HG03045 (cell line): ENCODE measurements around the gene PEAK3.
A peak's percentile ranks its signal among the peaks of the same experiment; 100 is the strongest.

ENCODE experiments used
- ATAC-seq: cut with Tn5 transposase; IDR thresholded peaks from one replicate; pipeline ENCODE4 v1.9.1; 2021; ENCODE audit warnings: mild to moderate bottlenecking, moderate library complexity; ENCODE audit not compliant: unreplicated experiment

The PEAK3 gene

GRCh38 chr19:2282062-2282861, at the start of gene PEAK3:
Gene PEAK3 (minus strand): TSS chr19:2282175. CDS start chr19:2280931, 1,244 bp downstream.
- no peak for ATAC-seq

GRCh38 chr19:2330632-2331284, 48.8 kb upstream of the PEAK3 start:
- ATAC-seq = no peak

- no peak for ATAC-seq
Observed at GRCh38 chr19:2330255-2330631, 48.3 kb upstream of the PEAK3 start.

GRCh38 chr19:2329501-2329916, 47.5 kb upstream of the PEAK3 start:
- no peak for ATAC-seq

- no peak for ATAC-seq
Observed at GRCh38 chr19:2329149-2329478, 47.1 kb upstream of the PEAK3 start.

GRCh38 chr19:2328401-2329148, 46.6 kb upstream of the PEAK3 start, which contains the start of the genes LSM7 and SPPL2B:
Gene LSM7 (minus strand): TSS chr19:2328586. CDS start chr19:2328566, 20 bp downstream.
Gene SPPL2B (plus strand): TSS chr19:2328684. CDS start chr19:2328710, 26 bp downstream.
- ATAC-seq = peak; percentile 58

GRCh38 chr19:2327773-2328400, 45.9 kb upstream of the PEAK3 start:
- no peak for ATAC-seq

- ATAC-seq = no peak
Observed at GRCh38 chr19:2326699-2327360, 44.9 kb upstream of the PEAK3 start.

- no peak for ATAC-seq
Observed at GRCh38 chr19:2325281-2326046, 43.5 kb upstream of the PEAK3 start.

GRCh38 chr19:2324220-2324948, 42.4 kb upstream of the PEAK3 start:
- no peak for ATAC-seq

GRCh38 chr19:2323707-2324106, 41.7 kb upstream of the PEAK3 start:
- no peak for ATAC-seq

- ATAC-seq = no peak
Observed at GRCh38 chr19:2321565-2322283, 39.7 kb upstream of the PEAK3 start.

- no peak for ATAC-seq
Observed at GRCh38 chr19:2320939-2321338, 39.0 kb upstream of the PEAK3 start.

GRCh38 chr19:2320049-2320448, 38.1 kb upstream of the PEAK3 start:
- no peak for ATAC-seq

GRCh38 chr19:2319551-2319950, 37.6 kb upstream of the PEAK3 start:
- no peak for ATAC-seq

- no peak for ATAC-seq
Observed at GRCh38 chr19:2318923-2319322, 36.9 kb upstream of the PEAK3 start.

- ATAC-seq = no peak
Observed at GRCh38 chr19:2317756-2318155, 35.8 kb upstream of the PEAK3 start.

- ATAC-seq = no peak
Observed at GRCh38 chr19:2317300-2317699, 35.3 kb upstream of the PEAK3 start.
